AG09309 (cell line): Measurements from ENCODE around the gene PTPRN2.

ENCODE experiments used
- DNase-seq: peaks from one replicate; pipeline ENCODE4 v3.0.0-alpha.2; 2010; ENCODE audit warnings: low read depth
- H3K4me3 ChIP-seq: 2 replicates; pipeline ENCODE4 v1.5.1; 2011; ENCODE audit warnings: mild to moderate bottlenecking, low read depth, low read length, moderate library complexity; ENCODE audit not compliant: control insufficient read depth
- CTCF ChIP-seq: IDR thresholded peaks from 2 replicates; pipeline ENCODE4 v1.5.1; 2011; ENCODE audit warnings: mild to moderate bottlenecking, low read depth, low read length, inconsistent platforms; ENCODE audit not compliant: insufficient read depth, control insufficient read depth; ENCODE audit errors: missing control alignments

PTPRN2 gene

DNA sequence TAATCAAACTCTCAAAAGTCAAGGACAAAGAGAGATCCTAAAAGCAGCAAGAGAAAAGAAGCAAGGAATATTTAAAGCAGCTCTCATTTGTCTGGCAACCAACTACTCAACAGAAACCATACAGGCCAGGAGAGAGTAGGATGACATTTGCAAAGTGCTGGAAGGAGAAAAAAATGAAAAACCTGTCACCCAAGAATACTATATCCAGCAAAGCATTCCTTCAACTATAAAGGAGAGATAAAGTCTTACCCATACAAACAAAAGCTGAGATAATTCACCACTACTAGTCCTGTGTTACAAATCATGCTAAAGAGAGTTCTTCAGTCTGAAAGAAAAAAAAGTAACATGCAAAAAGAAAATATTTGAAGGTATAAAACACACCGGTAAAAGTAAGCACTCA is 357.7 kb downstream of the PTPRN2 start:
- TF ChIP-seq CTCF = no peak
- DNase-seq = no peak
- no peak overlapping the region for H3K4me3 ChIP-seq

- no peak for DNase-seq
- no peak overlapping the region for H3K4me3 ChIP-seq
These were observed 358.6 kb downstream of the PTPRN2 start for GRCh38 chr7:158228986-158229385.

DNA sequence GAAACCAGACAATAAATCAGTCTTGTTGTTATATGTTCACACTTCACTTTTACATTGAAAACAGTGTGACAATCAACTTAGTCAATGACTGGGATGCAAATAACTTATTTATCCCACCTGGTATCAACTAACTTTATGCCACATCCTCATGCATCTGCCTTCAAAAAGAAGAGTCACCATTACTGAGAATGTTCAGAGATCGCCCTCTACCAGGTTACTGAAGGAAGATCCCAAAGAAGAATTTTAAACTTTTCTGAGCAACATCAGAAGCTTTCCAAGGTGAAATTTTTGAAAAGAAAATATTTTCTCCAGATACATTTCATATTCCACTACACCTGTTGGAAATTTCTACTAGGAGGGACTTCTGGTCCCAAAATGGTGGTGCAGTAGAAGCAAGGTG is 359.5 kb downstream of the PTPRN2 start:
- no peak for DNase-seq
- TF ChIP-seq CTCF = no peak
- no peak overlapping the region for H3K4me3 ChIP-seq

More at GRCh38 chr7:158228986-158229385, 358.6 kb downstream of the PTPRN2 start:
- no peak for TF ChIP-seq CTCF

DNA sequence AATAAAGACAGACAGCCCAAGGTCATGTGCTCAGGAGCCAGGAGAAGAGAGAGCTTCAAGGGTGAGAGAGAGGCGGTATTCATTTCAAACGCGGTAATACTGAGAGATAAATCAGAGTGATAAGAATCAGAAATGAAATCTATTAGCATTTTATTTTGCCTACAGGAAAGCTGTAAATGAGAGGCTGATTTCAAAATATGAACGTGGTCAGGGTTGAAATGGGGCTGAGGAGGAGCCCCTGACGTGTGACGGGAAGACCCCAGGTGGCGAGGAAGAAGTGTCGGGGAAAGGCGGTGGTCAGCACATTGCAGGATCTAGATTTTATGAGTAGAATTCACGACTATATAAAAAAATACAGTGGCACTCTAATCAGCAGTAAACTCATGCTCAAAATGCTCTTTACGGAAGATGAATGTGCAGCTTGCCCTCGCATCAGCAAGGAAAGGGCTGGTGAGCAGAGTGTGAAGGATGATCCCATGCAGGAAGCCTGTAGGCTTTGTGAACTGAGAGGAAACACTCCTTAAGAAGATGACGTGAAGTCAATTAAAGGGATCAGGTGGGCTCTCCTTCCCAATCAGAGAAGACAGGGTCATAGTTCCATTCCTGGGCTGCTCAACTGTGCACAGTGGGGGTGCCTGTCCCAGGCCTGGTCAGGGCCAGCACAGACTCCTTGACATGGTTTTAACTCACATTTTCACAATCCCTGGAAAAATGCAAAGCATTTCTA is 360.2 kb downstream of the PTPRN2 start:
- no peak for TF ChIP-seq CTCF

GRCh38 chr7:158216198-158216597 is 371.4 kb downstream of the PTPRN2 start:
- TF ChIP-seq CTCF = no peak
- DNase-seq = no peak
- H3K4me3 ChIP-seq = no peak overlapping the region

More for the DNA sequence above, 360.2 kb downstream of the PTPRN2 start:
- no peak for DNase-seq
- no peak overlapping the region for H3K4me3 ChIP-seq

DNA sequence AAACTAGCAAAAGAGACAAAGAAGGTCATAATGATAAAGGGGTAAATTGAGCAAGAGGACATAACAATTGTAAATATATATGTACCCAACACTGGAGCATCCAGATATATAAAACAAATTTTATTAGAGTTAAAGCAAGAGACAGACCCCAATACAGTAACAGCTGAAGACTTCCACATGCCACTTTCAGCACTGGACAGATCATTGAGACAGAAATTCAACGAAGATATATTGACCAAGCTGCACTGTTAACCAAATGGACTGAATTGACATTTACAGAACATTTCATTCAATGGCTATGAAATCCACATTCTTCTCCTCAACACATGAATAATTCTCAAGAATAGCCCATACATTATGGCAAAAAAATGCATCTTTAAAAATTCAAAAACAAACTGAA is 378.2 kb downstream of the PTPRN2 start:
- no peak overlapping the region for H3K4me3 ChIP-seq
- TF ChIP-seq CTCF = no peak
- no peak for DNase-seq
